GM18499 (cell line): ENCODE measurements around the gene ZSWIM3.
"Not testable (repeated sequence)": the region's sequence is repeated elsewhere in the genome, so short reads cannot be mapped to it uniquely, and the experiment has no call there.

Experiments
- ATAC-seq: cut with Tn5 transposase; IDR thresholded peaks from one replicate; pipeline ENCODE4 v1.9.1; 2021; ENCODE audit warnings: moderate number of reproducible peaks; ENCODE audit not compliant: insufficient read depth, unreplicated experiment

Gene ZSWIM3

DNA sequence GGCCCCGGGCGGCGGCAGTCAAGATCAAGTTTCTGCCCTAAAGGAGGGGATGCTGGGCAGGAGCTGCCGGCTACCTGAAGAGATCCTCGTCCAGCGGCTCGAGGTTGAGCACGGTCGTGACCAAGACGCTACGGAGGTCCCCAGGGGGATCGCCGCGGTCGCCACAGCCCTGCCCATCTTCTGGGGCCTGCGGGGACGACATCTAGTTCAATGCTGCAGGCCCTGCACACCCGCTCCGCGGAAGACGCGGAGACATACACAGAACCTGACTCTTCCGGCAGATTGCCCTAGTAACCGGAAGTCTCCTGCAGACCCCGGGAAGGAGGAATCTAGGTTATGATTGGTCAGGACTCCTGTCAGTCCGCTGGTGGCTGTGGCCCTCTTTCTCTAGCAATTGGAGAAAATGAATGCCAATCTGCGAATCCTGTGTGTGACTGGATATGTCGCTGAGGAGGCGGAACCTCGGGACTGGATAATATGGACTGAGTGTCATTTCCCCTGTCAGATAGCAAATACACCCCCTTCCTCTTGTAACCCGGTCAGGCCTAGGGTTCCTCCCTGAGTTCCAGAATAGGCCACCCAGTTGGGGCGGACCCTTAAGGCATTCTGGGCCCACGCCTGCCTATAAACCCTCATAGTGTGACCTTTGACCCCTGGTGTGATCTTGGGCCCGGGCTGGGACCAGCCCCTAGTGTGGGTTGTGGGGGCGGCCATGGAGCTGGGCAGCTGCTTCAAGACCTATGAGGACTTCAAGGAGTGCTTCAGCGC is at the start of gene ZSWIM3, which contains the start of gene ACOT8:
Gene ZSWIM3, plus strand, starts transcription at position 501 of the 768 bp plus-strand sequence. Its CDS starts 212 bp downstream, at position 713.
Gene ACOT8, minus strand, starts transcription at position 279 of the 768 bp plus-strand sequence. Its CDS starts 77 bp downstream, at position 202.
- ATAC-seq = peak; percentile 87

DNA sequence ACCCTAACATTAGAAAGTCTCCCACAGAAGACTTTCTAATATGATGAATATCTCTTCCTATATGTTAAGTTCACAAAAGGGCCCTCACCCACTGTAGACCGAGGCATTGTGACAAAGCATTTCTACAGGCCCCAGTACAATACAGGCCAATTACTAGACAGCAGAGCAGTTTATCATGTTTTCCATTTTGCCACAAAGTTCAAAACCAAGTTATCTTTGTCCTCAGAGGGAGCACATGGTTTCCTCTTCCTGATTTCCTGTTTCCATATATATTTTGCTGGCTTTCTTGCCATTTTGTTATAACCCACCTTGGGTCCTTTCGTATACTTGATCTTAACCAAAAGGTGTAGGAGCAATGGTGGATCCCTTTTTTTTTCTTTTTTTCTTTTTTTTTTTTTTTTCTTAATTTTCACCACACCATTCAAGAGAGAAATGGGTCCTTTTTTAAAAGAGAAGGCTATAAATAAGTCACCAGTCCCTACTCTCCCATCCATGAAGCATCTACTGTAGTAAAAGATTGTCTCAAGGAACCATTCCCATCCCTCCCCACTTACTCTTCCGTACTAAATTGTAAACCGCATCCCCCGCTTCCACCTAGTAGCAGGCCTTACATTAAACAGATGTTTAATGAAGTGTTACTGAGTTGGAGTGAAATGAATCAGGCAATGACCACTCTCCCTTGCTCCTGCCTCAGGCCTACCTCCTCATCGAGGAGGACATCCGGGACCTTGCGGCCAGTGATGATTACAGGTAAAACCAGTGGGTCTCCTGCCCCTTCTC is 47.0 kb upstream of the ZSWIM3 start:
- ATAC-seq = no peak

DNA sequence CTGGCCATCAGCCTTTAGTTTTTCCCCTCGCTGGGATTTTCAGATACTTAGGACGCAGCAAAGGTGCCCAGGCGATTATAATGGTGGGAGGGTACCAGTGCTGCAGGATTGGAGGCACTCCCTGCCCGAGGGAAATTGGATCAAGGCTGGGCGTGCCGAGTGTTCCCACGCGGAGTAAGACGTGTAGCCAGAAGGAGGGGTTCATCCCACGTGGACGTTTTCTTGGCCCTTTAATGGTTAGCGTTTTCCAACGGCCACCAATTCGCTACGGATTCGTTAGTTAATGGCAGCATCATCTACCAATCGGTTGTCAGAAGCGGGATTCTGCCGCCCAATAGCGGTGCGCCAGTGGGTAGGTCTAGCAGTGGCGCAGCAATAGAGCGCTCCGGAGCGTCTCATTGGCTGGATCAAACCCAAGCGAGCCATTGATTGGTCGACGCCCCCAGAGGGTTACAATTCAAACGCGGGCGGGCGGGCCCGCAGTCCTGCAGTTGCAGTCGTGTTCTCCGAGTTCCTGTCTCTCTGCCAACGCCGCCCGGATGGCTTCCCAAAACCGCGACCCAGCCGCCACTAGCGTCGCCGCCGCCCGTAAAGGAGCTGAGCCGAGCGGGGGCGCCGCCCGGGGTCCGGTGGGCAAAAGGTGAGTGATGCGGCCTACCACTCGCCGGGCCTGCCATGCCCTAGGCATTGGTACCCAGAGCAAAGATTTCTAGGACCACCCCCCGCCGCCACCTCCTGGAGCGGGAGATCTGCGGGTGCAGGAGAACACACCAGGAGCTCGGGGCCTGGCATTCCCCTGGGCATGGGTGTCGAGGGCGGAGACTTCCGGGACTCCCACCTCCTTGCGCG is 45.0 kb upstream of the ZSWIM3 start, which contains the start of gene UBE2C:
Gene UBE2C, plus strand, starts transcription at position 488 of the 849 bp plus-strand sequence. Its CDS starts 52 bp downstream, at position 540.
- ATAC-seq = peak; percentile 96

DNA sequence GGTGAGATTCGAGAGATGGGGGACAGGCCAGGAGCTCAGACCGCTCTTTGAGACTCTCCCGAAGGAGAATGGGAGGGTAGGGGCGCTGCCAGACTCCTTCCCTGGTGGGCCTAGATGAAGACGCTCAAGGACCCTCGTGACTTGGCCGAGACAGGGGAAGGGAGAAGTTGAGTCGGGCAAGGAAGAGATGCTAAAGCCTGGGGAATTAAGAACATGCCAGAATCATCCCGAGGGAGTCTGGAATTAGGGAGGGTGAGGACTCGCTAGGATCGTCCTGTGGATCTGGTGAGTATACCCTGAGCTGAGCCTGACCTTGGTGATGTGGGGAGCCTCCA is 44.4 kb upstream of the ZSWIM3 start:
- no peak for ATAC-seq

DNA sequence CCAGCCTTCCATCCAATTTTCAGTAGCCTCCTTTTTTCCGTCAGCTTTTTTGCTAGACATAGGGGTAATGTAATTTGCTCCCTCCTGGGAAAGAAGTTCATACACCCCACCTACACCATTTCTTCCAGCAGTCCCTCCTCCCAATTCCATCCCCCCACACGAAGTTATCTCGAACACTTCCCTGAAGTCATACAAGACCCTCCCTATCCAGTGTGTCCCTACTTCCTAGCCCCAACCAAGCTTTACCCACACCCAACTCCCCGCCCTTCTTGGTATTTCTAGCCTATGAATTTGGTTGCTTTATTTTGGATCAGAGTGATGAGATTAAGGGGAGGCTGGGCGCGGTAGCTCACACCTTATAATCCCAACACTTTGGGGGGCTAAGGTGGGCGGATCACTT is 43.9 kb upstream of the ZSWIM3 start:
- ATAC-seq = no peak

DNA sequence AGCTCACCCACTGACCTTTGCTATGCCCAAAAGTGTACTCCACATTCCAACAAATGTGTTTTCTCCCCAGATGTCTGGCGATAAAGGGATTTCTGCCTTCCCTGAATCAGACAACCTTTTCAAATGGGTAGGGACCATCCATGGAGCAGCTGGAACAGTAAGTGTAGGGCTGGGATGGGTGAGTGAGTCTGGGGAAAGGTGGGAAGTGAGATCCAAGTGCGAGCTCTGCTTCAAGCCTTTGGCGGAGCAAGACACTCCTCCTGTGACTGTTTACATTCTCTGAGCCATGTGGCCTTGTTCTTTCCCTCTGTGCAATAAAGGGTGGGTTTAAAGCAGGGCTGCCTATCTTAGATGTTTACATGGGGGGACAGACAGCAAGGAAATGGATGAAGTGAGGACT is 43.1 kb upstream of the ZSWIM3 start:
- no peak for ATAC-seq

DNA sequence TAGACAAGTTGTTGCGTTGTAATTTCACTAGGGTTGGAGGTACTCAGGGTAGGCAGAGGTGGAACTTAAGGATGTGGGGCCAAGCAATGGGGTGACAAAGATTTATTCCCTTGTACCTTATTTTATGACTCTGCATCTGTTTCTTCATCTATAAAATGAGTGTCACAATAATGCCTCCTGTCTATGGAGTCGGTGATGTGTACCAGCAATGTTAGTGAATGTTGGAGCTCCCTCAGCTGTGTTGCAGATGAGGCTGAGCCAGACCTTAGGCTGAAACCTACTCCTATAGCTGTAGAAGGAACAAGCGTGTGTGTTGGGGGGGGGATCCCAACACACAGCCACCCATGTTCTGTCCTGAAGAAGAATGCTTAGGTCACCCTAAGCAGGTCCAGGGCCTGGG is 40.5 kb upstream of the ZSWIM3 start:
- ATAC-seq = no peak

DNA sequence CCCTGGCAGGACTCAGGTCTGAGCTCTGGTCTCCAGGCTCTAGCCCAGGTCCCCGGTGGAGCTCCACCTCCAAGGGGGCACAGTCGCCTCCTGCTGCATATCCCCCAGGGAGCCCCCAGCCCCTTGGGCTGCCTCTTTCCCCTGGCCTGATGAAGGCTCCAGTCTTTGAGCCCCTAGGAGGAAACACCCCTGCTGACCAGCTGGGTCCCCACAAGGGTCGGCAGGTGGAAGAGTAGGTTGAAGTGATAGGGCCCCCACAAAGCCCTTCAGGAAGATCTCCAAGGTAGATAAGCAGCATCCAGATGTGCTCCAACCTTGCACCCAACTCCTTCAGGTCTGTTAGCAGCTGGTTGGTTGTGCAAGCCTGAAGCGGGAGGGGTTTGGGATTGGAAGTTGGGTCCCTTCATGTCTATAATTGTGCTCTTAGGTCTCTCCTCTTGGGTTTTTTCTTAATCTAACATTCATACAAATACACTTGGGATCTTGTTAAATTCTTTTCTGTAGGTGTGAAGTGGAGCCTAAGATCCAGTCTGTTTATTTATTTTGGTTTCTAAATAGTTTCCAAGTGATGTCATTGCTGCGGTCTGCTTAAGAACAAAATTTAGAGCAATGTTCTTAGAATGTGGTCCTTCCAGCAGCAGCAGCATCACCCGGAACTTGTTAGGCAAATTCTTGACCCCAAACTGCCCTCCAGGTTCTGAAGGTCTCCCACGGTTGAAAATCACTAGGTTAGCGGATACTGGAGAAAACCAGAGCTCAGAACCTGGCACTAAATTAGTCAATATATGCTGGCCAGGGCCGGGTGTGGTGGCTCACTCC is 39.8 kb upstream of the ZSWIM3 start:
- ATAC-seq = no peak

DNA sequence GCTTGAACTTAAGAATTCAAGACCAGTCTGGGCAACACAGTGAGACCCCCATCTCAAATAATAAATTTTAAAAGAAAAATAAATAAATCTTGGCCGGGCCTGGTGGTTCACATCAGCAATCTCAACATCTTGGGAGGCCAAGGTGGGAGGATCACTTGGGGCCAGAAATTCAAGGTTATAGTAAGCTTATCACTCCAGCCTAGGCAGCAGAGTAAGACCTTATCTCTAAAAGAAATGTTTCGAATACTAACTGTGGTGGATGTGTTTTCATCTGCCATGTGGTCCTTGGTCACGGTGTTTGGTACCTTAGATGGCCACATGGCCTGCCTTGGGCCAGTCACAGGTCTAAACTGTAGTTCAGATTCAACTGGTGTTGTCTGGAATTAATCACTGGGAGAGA is 39.2 kb upstream of the ZSWIM3 start:
- ATAC-seq = no peak

DNA sequence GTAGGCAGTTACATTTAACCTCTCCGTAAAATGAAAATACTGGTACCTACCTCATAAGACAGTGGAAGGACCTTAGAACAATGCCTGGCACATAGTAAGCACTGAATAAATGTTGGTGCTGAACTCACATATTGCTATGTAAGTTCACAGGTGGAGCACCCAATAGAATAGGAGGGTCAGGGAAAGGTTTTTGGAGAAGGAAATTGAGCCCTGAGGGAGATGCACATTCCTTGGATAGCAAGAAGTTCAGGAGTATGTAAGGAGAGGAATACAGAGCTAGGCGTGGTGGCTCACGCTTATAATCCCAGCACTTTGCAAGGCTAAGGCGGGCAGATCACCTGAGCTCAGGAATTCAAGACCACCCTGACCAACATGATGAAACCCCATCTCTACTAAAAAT is 37.9 kb upstream of the ZSWIM3 start:
- no peak for ATAC-seq

DNA sequence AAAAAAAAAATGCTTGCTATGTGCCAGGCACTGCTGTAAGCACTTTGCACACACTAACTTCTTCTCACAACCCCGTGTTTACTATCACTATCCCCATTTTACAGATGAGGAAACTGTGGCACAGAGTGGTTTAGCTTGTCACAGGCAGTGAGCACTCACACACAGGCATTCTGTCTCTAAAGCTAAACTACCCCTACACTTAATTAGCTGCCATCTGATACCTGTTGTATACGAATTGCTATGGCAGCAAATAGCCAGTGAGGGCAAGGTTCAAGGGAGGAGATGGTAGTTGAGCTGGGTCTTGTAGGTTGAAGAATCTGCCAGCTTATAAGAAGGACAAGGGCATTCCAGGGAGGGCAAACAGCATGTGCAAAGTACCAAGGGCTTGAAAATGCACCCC is 35.5 kb upstream of the ZSWIM3 start:
- no peak for ATAC-seq

DNA sequence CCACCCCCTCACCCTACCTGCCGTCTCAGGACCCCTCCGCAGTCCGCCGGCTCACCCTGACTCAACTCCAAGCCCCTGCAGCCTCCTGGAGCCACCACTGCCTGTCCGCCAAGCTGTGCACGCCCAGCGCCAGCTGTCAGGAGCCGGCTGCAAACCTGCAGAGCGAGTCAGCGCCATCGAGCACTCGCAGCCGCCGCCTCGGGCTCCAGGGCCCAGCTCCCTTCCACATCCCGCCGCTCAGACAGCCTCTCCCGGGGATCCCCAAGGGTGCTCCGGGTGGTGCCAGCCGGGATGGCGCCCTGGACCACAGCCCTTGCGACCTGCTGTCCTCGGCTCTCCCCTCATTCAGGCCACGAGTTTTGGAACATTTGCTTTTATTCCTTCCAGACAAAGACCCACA is 34.6 kb upstream of the ZSWIM3 start:
- no peak for ATAC-seq

DNA sequence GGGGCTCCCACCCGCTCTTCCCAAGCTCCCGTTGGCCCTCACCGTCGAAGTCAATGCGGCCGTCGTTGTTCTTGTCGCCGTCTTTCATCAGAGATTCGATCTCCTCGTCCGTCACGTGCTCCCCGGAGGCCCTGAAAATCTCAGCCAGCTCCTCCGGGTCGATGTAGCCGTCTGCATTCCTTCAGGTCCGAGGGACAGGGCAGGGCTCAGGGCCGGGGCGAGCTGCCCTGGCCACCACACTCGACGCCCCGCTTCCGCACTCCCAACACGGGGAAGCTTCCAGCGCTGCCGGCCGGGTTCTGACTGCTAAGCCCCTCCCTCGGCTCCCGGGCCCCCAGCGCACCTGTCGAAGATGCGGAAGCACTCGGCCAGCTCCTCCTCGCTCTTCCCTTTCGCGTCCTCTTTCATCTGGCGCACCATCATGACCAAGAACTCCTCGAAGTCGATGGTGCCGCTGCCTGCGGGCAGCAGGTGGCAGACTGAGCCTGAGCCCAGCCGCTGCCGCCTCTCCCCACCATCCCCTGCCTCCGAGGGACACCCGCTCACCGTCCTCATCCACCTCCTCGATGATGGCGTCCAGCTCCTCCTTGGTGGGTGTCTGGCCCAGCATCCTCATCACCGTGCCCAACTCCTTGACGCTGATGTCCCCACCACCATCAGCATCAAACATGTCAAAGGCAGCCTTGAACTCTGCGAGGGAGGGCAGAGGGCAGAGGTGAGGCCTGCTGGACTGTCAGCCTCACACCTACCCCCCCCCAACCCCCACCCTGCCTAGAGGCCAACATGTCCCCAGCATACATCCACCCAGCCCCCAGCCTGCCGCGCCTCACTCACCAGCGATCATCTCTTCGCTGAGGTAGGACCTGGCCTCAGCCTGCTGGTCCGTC is 33.2 kb upstream of the ZSWIM3 start:
- ATAC-seq = no peak

DNA sequence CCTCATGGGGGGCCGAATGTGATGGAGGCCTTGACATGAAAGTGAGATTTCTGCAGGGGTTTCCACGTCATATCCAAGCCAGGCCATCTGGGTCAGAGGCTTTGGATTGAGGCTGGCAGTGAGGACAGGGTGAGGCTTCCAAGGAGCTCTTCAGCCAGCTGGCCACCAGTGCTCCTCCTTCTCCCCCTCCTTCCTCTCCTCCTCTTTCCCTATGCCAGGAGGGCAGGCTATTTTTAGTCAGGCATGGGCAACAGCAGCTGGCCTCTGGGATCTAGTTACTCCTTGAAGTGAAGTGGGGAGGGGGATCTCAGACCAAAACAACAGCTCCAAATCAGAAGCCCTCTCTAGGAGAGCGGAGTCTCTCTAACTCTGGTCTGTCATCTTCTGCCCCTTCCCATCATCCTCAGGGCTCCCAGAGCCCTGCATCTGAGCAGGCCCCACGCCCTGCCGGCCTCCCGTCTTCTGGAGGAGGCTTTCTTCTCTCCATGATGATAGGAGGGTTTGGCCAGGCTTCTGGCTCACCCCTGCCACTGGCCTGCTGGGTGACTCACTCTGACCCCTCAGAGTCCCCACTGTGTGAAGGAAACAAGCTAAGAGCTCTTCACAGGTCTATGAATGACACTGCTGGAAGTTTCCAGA is 30.9 kb upstream of the ZSWIM3 start:
- no peak for ATAC-seq

DNA sequence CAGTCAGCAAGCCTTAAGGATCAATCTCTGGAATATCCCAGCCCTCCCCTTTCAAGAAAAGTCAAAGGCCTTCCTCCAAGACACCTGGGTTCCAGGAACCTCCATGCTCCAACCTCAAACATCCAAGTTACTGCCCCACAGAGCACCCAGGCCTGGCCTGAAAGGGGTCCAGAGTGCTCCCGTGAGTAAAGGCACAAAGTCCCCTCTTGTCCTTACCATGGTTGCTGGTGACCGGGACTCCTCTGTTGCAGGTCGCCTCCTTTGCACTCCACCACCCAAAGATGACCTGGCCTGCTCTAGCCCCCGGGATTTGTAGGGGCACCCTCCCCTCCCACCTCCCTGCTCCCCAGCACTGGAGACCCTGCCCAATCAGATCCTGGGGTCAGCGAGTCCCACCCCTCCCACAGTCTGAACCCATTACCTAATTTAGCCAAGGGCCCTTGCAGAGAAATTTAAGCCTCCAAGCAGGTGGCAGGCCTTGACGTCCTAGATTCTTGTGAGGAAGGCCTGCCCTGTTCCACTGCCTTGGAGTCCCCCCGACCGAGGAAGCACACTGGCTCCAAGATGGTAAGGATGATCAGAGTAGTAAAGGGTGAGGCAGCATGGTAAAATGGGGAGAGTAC is 30.3 kb upstream of the ZSWIM3 start, which contains the start of gene TNNC2:
Gene TNNC2, minus strand, starts transcription at position 283 of the 623 bp plus-strand sequence. Its CDS starts 64 bp downstream, at position 219.
- ATAC-seq = no peak

DNA sequence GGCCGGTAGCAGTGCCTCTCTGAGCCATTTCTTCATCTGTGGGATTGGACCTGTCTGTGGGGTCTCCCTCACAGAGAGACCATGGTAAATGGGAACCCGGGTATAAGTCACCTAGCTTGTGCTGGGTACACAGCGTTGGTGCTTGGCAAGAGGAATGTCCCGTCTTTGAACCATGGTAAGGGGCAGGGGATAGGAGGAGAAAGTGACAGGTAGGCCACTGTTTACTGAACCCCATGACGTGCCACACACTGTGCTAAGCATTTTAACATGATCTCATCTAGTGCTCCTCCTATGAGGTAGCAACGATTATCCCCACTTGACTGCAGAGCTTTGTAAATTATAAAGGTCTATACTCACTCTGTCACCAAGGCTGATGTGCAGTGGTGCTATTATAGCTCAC is 29.7 kb upstream of the ZSWIM3 start:
- no peak for ATAC-seq

DNA sequence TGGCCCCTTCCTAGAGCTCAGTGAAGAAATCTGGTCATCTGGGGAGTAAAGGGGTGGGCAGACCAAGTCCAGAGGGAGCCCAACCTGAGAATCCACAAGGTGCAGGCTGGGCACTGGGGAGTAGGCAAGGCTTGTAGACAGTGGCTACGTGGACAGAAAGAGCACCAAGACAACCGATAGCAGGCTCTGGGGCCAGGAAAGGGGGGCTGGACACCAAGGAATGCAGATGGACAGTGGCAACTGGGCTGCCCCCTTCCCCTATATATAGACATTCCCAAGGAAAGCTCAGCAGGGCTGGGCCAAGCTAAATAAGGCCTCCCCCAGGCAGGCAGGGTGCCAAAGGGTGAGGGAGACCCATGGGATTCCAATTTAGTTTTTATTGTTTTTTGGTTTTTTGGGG is 28.8 kb upstream of the ZSWIM3 start:
- ATAC-seq = no peak

DNA sequence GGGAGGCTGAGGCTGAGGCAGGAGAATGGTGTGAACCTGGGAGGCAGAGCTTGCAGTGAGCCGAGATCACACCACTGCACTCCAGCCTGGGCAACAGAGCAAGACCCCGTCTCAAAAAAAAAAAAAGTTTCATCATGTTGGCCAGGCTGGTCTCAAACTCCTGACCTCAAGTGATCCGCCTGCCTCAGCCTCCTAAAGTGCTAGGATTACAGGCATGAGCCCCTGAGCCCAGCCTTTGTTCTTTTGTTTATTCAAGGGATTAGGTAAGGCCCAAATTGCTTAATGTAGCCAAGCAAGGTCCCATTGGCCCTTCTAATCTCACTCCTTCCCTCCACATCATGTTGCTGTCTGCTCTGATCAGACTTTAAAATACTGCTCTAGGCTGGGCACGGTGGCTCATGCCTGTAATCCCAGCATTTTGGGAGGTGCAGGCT is 27.7 kb upstream of the ZSWIM3 start:
- ATAC-seq = not testable (repeated sequence)
